Stimulated activated naive B cell treated with anti-CD40 and anti-IgM and Interleukin-4, amounts not matched to agents 10 μg/mL and 1 μg/mL and 100 μg/mL, for 72 hours (primary cell): ENCODE data around the gene ZNF438.
"Not testable (repeated sequence)": the region's sequence is repeated elsewhere in the genome, so short reads cannot be mapped to it uniquely, and the experiment has no call there.

Experiments used
- ATAC-seq, 2 donors: fragments of 150-1000 bp; cut with Tn5 transposase; replicated peaks; 2 replicates each; pipeline ENCODE4 v1.10.0; 2021; ENCODE audit warnings: moderate library complexity in 1 of 2
- DNase-seq: peaks from one replicate; pipeline ENCODE4 v3.0.0; 2021
- H3K27ac Mint-ChIP-seq: one replicate; pipeline ENCODE4 v1.8.0; 2022; ENCODE audit warnings: mild to moderate bottlenecking, mixed read lengths
- H3K27me3 Mint-ChIP-seq, 2 donors: one replicate each; pipeline ENCODE4 v1.8.0; 2022; ENCODE audit warnings: mixed read lengths in 2 of 2
- H3K36me3 Mint-ChIP-seq, 2 donors: one replicate each; pipeline ENCODE4 v1.8.0; 2022; ENCODE audit warnings: mixed read lengths in 2 of 2, mild to moderate bottlenecking in 1 of 2
- H3K4me1 Mint-ChIP-seq, 2 donors: one replicate each; pipeline ENCODE4 v1.8.0; 2022; ENCODE audit warnings: mixed read lengths in 2 of 2, mild to moderate bottlenecking in 1 of 2
- H3K4me3 Mint-ChIP-seq, 2 donors: one replicate each; pipeline ENCODE4 v1.8.0; 2022; ENCODE audit warnings: mild to moderate bottlenecking in 2 of 2, mixed read lengths in 2 of 2, moderate library complexity in 1 of 2
- H3K9me3 Mint-ChIP-seq, 2 donors: one replicate each; pipeline ENCODE4 v1.8.0; 2022; ENCODE audit warnings: mixed read lengths in 2 of 2, mild to moderate bottlenecking in 1 of 2

Gene ZNF438

DNA sequence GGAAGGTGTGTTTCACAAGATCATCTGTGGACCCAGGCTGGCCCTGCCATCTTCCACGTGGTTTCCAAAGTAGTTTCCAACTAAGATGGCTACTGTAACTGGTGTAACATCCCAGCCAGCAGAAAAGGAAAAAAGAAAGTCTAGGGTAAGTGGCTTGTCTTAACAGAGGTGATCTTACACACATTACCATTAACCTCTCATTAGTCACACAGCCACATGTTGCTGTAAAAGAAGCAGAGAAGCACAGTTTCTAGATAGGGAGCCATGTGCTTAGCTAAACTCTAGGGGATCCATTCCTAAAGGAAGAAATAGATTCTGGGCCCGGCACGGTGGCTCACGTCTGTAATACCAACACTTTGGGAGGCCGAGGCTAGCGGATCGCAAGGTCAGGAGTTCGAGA, 54.3 kb downstream of the ZNF438 start:
- no peak overlapping the region for H3K4me3 Mint-ChIP-seq
- H3K27me3 Mint-ChIP-seq, result no peaks in the 10 kb centered on the region
- DNase-seq (no peak), ATAC-seq (no peak)
- H3K9me3 Mint-ChIP-seq, result peaks cover 14 to 17% of the 10 kb centered on the region in 2 donors
- peaks cover 7 to 9% of the 10 kb centered on the region in 2 donors for H3K4me1 Mint-ChIP-seq
- peaks cover 13 to 28% of the 10 kb centered on the region in 2 donors for H3K36me3 Mint-ChIP-seq
- H3K27ac Mint-ChIP-seq, result no peak overlapping the region

GRCh38 chr10:30974773-30975415, 56.8 kb downstream of the ZNF438 start:
- peaks cover 3 to 16% of the 10 kb centered on the region in 2 donors for H3K36me3 Mint-ChIP-seq
- H3K27me3 Mint-ChIP-seq, result no peaks in the 10 kb centered on the region
- H3K9me3 Mint-ChIP-seq, result peaks cover 7 to 8% of the 10 kb centered on the region in 2 donors
- DNase-seq, result no peak
- no peak overlapping the region for H3K4me3 Mint-ChIP-seq
- peaks cover 7 to 12% of the 10 kb centered on the region in 2 donors for H3K4me1 Mint-ChIP-seq
- H3K27ac Mint-ChIP-seq, result peak overlapping the region; percentile 5
- peak in 1 of 2 donors; percentile 23 for ATAC-seq

DNA sequence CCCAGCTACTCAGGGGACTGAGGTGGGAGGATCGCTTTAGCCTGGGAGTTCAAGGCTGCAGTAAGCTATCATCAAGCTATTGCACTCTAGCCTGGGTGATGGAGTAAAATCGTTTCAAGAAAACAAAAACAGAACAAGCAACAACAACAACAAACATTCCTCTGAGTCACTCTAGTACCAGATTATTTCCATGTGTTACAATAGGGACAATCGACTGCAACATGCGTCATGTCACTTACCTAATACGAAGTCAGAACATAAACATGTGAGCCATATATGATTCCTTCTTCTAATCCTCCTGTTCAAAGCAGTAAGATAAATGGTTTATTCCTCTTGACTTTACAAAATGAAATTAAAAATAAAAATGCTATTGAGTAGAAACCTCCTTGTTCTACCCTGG, 57.3 kb downstream of the ZNF438 start:
- no peaks in the 10 kb centered on the region for H3K27me3 Mint-ChIP-seq
- no peak overlapping the region for H3K4me3 Mint-ChIP-seq
- H3K27ac Mint-ChIP-seq, result no peak overlapping the region
- ATAC-seq (no peak), DNase-seq (no peak)
- peaks cover 7 to 14% of the 10 kb centered on the region in 2 donors for H3K4me1 Mint-ChIP-seq
- H3K9me3 Mint-ChIP-seq, result peaks cover 4% of the 10 kb centered on the region in 2 donors
- peaks cover 0 to 12% of the 10 kb centered on the region in 2 donors for H3K36me3 Mint-ChIP-seq

- ATAC-seq (no peak), DNase-seq (no peak)
- H3K36me3 Mint-ChIP-seq, result peaks cover 0 to 8% of the 10 kb centered on the region in 2 donors
- H3K27me3 Mint-ChIP-seq, result no peaks in the 10 kb centered on the region
- no peak overlapping the region for H3K27ac Mint-ChIP-seq
- H3K4me1 Mint-ChIP-seq, result peaks cover 8 to 14% of the 10 kb centered on the region in 2 donors
- H3K4me3 Mint-ChIP-seq, result no peak overlapping the region
- peaks cover 3 to 4% of the 10 kb centered on the region in 2 donors for H3K9me3 Mint-ChIP-seq
Measured at GRCh38 chr10:30973737-30974136, 57.9 kb downstream of the ZNF438 start.

DNA sequence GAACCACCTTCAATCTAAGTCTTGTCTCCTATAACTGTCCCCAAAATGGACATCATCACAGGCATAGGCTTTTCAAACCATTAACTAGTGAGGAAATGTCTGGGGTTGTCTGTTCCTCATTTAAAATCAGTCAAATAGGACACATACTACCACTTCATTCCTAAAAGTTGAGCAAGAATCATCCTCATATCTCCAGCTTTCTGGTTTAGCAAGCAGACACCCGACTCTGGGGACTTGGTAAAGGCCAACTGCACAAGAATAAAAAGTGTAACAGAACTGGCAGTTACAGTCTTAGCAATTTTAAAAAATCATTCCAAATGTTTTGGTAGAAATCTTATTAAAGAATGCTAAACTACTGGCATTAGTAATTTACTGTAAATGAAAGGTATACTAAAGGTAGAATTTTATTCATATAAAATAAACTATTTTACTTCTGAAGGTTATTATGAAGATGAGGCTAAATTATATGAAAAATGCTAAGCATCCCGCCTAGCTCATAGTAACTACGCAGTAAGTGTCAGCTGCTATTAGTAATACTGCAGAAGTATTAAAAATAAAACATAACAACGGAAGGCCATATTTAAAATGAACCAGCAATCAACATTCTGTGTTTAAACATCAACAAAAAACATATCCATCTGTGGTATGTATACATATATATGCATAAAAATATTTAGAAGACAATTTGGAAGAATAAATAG, 60.8 kb downstream of the ZNF438 start:
- ATAC-seq (no peak), DNase-seq (no peak)
- Mint-ChIP-seq H3K9me3 (no peaks in the 10 kb centered on the region), H3K4me1 (peaks cover 12 to 14% of the 10 kb centered on the region in 2 donors), H3K27ac (no peak overlapping the region), H3K36me3 (peaks cover 0 to 4% of the 10 kb centered on the region in 2 donors), H3K27me3 (no peaks in the 10 kb centered on the region), H3K4me3 (no peak overlapping the region)

DNA sequence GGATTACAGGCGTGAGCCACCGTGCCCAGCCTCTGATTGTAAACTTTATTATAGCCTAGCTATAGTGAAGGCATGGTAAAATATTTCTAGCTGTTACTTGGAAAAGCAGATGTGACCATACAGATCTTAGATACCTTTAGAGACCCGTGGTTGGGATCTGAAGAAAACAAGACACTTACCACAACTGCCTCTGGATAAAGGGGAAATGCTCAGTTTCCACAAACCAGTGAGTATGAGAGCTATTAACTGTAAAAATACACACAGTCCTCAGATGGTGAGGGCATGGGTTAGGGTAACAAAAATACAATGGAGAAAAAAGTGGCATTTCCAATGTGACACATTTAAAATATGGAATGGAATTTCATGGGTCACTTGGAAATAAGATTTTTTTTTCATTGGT, 63.0 kb downstream of the ZNF438 start:
- Mint-ChIP-seq H3K36me3 (peaks cover 0 to 10% of the 10 kb centered on the region in 2 donors), H3K4me3 (no peak overlapping the region), H3K9me3 (no peaks in the 10 kb centered on the region), H3K27me3 (no peaks in the 10 kb centered on the region), H3K27ac (no peak overlapping the region), H3K4me1 (peaks cover 10 to 18% of the 10 kb centered on the region in 2 donors)
- ATAC-seq (no peak), DNase-seq (no peak)

DNA sequence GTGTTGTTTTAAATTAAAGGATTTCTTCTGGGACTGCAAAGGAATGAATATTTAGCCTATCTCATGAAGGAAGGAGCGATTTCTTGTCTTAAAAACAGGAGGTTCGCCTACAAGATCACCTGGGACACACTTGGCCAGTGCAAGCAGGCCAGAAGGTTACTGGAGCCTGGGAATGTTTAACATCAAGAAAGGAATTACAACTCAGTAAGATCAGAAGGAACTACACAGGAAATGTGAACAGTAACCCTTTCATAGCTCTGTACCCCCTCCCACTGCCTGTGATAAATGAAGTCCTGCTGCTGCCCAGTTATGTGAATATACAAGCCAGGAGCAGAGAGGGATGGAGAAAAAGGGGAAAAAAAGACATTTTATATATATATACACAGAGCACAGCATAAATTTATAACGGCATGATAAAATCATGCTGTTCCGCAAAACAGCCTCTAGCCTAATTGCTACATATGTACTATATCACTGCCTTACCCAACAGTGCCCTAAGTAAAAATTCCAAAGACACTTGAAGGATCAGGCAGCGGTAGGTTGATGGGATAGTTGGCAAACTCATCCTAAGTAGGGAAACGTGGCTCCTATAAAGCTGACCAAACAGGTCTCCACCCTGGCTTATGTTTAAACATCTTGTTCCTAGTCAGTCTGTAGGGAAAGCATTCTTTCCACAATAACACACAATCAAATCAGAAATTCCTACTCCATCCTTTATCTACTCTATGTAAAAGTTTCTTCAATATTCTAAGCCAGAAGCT, 63.8 kb downstream of the ZNF438 start:
- Mint-ChIP-seq H3K4me1 (peaks cover 10 to 23% of the 10 kb centered on the region in 2 donors), H3K4me3 (no peak overlapping the region), H3K27ac (no peak overlapping the region), H3K36me3 (peaks cover 0 to 8% of the 10 kb centered on the region in 2 donors), H3K27me3 (no peaks in the 10 kb centered on the region), H3K9me3 (no peaks in the 10 kb centered on the region)
- ATAC-seq (no peak), DNase-seq (no peak)

DNA sequence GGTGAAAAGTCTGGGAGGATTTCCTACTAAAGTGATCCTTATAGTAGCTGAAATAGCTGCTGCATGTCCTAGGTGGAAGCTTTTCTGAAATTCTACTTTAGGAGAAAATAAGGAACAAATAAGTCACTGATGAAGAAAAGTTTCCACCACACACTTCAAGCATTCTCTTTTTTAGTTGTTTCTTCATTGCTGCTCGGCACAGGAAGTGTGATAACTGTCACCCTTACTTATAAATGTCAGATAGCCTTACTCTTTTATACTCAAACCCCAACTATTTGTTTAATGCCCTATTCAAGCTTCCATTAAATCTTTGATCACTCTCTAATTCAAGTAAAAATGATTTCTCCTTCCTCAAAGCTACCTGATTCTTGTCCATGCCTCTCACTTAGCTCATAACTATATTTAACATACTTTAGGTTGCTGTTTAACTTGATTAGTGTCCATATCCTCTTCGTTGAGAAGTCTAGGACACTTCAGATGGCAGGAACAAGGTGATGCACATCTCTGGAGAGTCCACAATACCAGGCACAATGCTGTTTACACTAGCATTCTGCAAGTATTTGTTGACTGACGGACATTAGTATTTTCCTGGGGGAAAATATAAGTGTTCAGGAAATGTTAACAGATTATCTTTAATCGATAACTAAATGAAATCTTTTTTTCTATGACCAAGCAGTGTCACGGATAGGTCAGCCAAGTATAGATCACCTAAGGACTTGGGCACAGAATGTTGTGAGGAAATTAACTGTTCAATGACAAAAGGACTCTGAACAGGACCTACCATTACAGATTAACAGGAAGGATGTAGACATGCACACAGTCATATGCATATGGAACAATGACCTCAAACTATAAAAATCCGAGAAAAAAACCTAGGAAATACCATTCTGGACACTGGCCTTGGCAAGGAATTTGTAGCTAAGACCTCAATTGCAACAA, 67.4 kb downstream of the ZNF438 start:
- Mint-ChIP-seq H3K27ac (no peak overlapping the region), H3K27me3 (no peaks in the 10 kb centered on the region), H3K9me3 (peaks cover 0 to 1% of the 10 kb centered on the region in 2 donors), H3K4me3 (peak overlapping the region; percentile 28 to 49), H3K4me1 (peaks cover 14 to 28% of the 10 kb centered on the region in 2 donors), H3K36me3 (peaks cover 2 to 13% of the 10 kb centered on the region in 2 donors)
- DNase-seq (no peak), ATAC-seq (peak in 1 of 2 donors; percentile 54)

DNA sequence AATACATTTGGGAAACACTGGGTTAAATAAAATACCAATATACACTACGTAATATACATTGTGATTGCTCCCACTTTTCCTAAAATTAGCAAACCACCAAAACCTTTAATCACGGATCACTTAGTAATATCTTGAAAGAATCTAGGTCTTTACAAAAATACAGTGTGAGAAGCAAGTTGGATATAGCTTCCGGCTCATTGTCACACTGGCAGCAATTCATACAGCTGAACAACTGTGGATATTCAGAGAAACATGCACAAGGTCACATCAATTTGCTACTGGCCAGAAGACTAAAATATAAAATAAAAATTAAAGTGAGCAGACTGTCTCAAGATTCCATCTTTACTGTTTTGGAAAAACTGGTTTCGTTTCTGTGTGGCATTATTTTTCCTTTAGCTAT, 69.1 kb downstream of the ZNF438 start:
- Mint-ChIP-seq H3K4me1 (peaks cover 9 to 36% of the 10 kb centered on the region in 2 donors), H3K36me3 (peaks cover 2 to 20% of the 10 kb centered on the region in 2 donors), H3K27ac (no peak overlapping the region), H3K4me3 (no peak overlapping the region), H3K9me3 (peaks cover 1 to 3% of the 10 kb centered on the region in 2 donors), H3K27me3 (no peaks in the 10 kb centered on the region)
- ATAC-seq, result no peak
- no peak for DNase-seq

DNA sequence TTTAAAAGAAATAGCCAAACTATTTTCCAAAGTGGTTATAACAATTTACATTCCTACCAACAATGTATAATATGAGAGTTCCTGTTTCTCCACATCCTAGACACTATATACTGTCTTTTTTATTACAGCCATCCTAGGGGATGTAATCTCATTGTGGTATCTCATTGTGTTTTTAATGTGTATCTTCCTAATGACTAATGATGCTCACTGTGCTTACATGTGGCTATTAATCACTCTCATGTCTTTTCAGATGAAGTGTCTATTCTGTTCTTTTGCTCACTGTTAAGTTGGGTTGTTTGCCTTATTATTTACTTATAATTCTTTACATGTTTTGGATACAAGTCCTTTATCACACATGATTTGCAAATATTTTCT, 71.8 kb downstream of the ZNF438 start:
- no peak overlapping the region for H3K27ac Mint-ChIP-seq
- H3K4me3 Mint-ChIP-seq, result peak overlapping the region; percentile 44 to 54
- peak in 1 of 2 donors; percentile 27 for ATAC-seq

DNA sequence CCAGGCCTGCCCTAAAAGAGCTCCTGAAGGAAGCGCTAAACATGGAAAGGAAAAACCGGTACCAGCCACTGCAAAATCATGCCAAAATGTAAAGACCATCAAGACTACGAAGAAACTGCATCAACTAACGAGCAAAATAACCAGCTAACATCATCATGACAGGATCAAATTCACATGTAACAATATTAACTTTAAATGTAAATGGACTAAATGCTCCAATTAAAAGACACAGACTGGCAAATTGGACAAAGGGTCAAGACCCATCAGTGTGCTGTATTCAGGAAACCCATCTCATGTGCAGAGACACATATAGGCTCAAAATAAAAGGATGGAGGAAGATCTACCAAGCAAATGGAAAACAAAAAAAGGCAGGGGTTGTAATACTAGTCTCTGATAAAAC, 82.4 kb downstream of the ZNF438 start:
- ATAC-seq, H3K27me3 Mint-ChIP-seq, H3K9me3 Mint-ChIP-seq, H3K4me3 Mint-ChIP-seq, H3K27ac Mint-ChIP-seq, H3K4me1 Mint-ChIP-seq, DNase-seq: not testable (repeated sequence)
- peaks cover 10 to 17% of the 10 kb centered on the region in 2 donors for H3K36me3 Mint-ChIP-seq

More for the DNA sequence above, 71.8 kb downstream of the ZNF438 start:
- H3K4me1 Mint-ChIP-seq, result peaks cover 12 to 35% of the 10 kb centered on the region in 2 donors
- no peaks in the 10 kb centered on the region for H3K27me3 Mint-ChIP-seq
- H3K9me3 Mint-ChIP-seq, result peaks cover 10 to 15% of the 10 kb centered on the region in 2 donors
- DNase-seq, result no peak
- H3K36me3 Mint-ChIP-seq, result peaks cover 10 to 23% of the 10 kb centered on the region in 2 donors

DNA sequence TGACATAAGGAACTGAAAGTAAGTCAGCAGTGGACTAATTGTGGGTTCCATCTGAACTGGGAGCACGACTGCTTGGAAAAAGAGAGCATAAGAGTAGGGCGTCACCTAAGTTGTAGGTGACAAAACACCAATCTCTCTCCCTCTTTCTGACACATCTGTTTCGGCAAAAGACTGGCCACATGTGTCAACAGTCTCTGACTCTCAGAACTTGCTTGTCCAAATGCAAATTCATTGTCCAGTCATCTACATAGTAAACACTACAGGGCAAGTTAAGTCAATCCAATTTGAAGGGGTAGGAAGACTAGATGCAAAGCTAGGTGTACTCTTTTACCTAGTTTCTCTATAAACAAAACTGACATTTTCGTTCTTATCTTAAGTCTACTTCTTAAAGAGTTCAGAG, 87.7 kb downstream of the ZNF438 start:
- Mint-ChIP-seq H3K4me3 (no peak overlapping the region), H3K4me1 (peaks cover 4 to 11% of the 10 kb centered on the region in 2 donors), H3K27me3 (no peaks in the 10 kb centered on the region), H3K27ac (no peak overlapping the region), H3K9me3 (peaks cover 0 to 2% of the 10 kb centered on the region in 2 donors), H3K36me3 (peaks cover 9 to 15% of the 10 kb centered on the region in 2 donors)
- ATAC-seq (no peak), DNase-seq (no peak)

- H3K4me1 Mint-ChIP-seq, result peaks cover 4 to 11% of the 10 kb centered on the region in 2 donors
- ATAC-seq, result no peak
- H3K9me3 Mint-ChIP-seq, result peaks cover 0 to 2% of the 10 kb centered on the region in 2 donors
Measured at GRCh38 chr10:30943451-30943850, 88.2 kb downstream of the ZNF438 start.

More at GRCh38 chr10:30943451-30943850, 88.2 kb downstream of the ZNF438 start:
- H3K36me3 Mint-ChIP-seq, result peaks cover 9 to 15% of the 10 kb centered on the region in 2 donors
- no peak overlapping the region for H3K27ac Mint-ChIP-seq
- no peaks in the 10 kb centered on the region for H3K27me3 Mint-ChIP-seq
- DNase-seq, result no peak
- H3K4me3 Mint-ChIP-seq, result no peak overlapping the region
